HG03521 (cell line): ENCODE data around the gene TAB2.
"Not testable (repeated sequence)": the region's sequence is repeated elsewhere in the genome, so short reads cannot be mapped to it uniquely, and the experiment has no call there.

Experiments used
- ATAC-seq: cut with Tn5 transposase; IDR thresholded peaks from one replicate; pipeline ENCODE4 v1.9.1; 2021; ENCODE audit warnings: mild to moderate bottlenecking, moderate library complexity; ENCODE audit not compliant: unreplicated experiment

TAB2 gene

DNA sequence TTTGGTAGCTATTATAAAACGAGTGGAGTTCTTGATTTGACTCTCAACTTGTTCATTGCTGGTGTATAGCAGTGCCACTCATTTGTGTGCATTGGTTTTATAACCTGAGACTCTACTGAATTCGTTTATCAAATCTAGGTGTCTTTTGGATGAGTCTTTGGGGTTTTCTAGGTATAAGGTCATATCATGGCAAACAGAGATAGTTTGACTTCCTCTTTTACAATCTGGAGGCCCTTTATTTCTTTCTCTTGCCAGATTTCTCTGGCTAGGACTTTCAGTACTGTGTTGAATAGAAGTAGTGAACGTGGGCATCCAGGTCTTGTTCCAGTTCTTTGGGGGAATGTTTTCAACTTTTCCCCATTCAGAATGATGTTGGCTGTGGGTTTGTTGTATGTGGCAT, 121.3 kb downstream of the TAB2 start:
- no peak for ATAC-seq

DNA sequence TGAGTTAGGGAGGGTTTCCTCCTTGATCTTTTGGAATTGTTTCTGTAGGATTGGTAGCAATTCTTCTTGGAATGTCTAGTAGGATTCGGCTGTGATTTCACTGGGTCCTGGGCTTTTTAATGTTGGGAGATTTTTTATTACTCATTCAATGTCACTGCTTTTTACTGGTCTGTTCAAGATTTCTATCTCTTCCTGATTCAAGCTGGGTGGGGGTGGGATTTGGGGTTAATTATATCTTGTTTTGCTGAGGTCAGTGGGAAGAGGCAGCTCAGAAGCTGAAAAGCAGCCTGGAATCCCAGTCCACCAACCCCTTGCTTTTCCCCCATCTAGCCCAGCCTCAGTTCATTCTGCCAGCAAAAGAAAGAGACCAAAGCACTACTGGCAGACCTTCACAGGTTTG, 122.1 kb downstream of the TAB2 start:
- ATAC-seq, result no peak

DNA sequence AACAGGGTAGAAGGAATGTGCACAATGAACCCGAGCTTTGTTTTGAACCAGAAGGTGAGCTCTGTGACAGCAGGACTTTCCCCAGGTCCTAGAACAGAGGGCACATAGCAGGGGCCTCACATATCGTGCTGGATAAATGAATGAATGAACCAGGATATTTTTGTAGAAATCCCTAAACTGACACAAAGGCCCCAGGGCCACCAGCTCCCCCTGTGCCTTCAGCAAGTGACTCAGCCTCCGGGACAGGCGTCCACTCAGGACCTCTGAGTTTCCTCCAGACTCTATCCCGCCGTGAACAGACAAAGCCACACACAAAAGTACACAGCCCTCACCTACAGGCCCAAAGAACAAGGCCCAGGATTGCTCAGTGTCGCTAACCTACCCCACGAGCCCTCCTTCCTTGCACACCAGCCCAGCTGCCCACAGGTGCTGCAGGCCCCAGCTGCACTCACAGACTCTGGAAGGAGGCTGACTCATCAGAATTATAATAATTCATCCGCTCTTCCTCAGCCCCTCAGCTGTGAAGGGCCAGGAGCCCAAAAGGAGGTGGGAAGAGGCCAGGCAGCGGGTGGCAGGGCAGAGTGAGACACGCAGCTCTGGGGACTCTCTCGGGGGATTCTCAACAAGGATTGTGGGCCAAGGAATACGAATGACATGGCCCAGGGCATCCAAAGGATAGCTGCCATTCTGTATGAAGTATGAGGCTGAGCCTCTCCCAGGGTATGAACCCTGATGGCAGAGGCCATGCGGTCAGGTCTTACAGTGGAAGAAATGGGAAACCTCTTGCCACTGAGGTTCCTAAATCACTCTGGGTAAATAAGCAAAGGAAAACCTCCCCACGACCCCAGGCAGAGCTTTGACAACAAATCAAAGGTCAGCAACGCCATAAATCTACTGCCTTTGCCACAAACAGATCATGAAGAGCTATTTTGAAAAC, 123.5 kb downstream of the TAB2 start:
- ATAC-seq, result no peak

GRCh38 chr6:149441740-149442139, 124.2 kb downstream of the TAB2 start:
- no peak for ATAC-seq

DNA sequence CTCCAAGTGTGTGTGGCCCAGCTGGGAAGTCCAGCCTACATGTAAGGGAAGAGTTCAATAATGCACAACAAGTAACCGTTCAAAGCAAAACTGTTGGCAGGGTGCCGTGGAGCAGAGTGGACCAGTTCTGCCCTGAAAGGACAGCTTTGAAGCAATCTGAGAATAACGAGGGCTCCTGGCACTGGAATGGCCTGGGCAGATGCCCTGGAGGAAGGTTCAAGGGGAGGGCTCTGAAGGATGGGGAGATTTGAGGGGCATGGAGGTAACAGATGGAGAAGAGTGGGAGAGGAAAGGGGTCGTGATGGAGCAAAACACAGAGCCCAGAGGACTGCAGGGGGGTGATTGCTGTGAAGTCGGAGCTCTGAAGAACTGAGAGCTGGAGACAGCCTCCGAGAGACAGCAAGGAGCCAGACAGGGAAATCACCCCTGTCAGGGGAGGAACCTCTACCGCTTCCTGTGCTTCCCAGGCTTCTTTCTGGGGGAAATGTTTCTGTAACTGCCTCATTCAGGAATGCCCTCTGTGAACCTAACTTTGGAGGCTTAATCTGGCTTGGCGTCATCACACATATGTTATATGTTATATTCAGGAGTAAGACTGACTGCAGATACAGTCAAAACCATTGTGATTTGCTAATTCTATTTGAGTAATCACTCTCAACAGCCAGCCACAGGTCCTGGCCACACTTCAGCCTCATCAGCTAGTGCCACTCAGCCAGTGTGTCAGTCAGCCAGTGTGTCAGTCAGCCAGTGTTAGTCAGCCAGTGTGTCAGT, 126.1 kb downstream of the TAB2 start:
- no peak for ATAC-seq

- not testable (repeated sequence) for ATAC-seq
These were observed 127.0 kb downstream of the TAB2 start for GRCh38 chr6:149444360-149445094.

DNA sequence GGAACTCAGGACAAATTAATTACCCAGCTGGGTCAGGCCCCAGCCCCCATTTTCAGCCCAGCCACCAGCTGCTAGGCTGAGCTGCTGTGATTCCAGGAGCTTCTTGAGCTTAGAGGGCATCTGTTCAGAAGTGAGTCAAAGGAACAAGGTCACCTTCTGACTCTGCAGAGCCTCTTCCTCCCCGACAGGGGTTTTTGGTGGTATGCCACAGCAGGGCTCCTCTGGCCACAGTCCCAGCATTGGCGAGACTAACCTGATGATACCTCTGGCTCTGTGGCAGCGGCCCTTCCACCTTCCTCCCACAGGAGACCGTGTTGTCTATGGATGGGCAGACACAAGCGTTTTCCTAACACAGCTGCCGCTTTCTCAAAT, 127.6 kb downstream of the TAB2 start:
- no peak for ATAC-seq

GRCh38 chr6:149445573-149445972, 128.1 kb downstream of the TAB2 start:
- no peak for ATAC-seq

DNA sequence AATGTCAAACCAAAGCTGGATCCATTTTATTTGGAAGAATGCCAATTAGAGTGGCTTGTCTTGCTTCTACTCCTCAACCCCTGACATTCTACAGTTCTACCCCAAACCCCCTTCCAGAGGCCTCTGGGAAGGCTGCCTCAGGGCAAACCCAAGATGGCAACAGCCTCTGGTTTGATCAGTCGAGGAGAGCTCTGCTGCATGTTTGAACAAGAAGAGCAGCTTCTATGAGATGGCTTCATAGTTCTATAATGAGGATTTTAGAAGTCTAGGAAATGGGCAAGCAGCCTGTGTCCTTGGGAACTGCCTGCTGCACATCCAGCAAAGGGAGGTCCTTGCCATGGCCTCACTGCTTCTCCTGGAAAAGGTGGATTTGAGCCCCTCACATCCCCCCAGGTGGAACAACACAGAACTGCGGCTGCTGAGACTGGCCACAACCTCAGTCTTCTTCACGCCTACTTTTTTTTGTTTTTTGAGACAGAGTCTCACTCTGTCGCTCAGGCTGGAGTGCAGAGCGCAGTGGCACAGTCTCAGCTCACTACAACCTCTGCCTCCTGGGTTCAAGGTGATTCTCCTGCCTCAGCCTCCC, 129.4 kb downstream of the TAB2 start:
- no peak for ATAC-seq

DNA sequence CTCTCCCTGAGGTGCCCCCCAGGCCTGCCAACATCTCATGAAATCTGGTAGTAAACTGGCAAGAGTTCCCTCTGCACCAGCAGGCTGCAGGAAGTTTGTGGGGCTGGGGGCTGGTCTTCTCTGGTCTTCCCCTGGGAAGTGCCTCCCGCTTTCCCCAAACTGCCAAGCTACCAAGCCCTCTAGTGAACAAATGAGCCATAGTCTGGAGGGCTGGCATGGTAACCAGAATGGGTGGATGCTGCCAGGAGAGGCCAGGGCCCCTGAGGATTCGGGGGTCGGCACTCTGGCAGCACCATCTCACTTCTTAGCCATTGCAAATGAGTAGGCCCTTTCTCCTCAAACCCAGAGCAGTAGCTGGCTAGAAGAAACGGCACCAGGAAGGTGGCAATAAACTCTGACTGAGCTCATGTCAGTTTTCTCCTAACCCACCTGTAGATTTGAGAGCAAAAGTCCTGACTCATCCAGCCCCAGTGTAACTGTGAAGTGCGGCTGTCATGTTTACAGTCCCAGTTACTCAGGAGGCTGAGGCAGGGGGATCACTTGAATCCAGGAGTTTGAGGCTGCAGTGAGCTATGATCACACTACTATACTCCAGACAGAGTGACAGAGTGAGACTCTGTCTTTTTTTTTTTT, 131.4 kb downstream of the TAB2 start:
- ATAC-seq, result no peak

GRCh38 chr6:149449831-149450678, 132.5 kb downstream of the TAB2 start:
- no peak for ATAC-seq

DNA sequence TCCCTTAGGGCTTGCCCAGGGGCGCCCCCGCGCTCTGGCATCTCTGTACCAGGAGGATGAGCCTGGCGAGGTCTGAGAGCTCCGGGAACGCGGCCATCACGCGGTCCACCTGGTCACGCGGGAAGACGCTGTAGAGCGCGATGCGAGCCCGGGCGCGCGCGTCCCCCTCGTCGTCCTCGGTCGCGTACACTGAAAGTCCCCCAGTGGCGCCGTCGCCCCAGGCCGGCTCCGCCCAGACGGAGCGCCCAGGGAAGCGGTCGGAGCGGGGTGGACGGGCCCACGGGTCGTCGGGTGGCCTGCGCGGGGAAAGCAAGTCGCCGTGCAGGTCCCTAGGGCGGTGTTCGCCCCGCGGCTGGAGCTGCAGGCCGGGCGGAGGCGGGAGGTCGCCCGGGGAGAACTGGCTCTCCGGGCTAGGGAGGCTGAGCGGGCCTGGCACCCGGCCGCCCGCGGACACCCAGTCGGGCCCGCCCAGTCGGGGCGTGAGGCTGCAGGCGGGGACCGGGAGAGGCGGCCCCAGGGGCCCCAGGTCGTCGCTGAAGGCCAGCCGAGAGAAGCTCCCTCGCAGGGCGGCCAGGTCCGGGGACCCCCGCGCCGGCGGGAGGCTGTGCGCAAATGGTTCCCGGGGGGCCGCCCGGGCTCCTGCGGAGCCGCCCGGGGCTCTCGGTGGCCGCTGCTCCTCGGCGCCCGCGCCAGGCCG, 133.3 kb downstream of the TAB2 start:
- no peak for ATAC-seq

GRCh38 chr6:149451376-149452036, 134.0 kb downstream of the TAB2 start:
- ATAC-seq, result no peak

DNA sequence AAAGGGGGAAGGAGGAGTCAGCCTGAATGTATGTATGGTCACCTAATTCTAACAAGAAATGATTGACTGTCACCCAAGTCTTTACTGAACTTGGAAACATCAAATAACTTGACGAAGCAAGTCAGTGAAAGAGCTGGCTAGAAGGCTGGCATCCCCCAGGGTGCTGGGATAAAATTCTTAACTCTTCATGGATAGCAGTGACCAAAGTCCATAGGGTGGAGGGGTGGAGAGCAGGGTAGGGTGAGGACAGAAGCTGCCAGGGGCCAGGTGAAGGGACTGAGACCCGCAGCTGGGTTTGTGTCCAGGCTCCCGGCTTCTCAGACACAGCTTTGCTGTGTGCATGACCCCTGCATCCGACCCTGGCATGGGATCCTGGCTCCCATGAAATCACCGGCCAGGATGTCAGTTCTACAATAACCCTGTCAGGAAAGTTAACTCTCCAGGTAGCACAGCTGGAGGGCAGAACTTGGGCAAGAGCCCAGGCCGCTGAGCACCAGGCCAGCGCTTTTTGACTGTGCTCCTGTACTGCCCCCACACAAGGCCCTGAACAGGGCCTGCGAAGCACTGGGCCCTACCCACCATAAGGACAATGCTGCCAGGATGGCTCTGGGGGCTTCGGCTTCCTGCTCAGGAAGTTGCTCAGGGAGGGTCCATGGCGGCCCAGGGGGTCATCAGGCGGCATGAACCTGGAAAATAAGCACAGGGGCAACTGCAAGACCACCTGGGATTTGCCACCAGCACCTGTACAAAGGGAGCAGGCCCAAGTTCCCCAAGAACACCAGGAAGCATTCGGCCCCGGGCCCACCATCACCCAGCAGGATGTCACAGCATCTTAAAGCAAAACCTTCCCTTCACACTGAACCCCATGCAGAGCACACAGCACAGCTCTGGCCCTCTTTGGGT, 134.8 kb downstream of the TAB2 start:
- ATAC-seq, result no peak

- no peak for ATAC-seq
These were observed 136.3 kb downstream of the TAB2 start for GRCh38 chr6:149453597-149454345.

DNA sequence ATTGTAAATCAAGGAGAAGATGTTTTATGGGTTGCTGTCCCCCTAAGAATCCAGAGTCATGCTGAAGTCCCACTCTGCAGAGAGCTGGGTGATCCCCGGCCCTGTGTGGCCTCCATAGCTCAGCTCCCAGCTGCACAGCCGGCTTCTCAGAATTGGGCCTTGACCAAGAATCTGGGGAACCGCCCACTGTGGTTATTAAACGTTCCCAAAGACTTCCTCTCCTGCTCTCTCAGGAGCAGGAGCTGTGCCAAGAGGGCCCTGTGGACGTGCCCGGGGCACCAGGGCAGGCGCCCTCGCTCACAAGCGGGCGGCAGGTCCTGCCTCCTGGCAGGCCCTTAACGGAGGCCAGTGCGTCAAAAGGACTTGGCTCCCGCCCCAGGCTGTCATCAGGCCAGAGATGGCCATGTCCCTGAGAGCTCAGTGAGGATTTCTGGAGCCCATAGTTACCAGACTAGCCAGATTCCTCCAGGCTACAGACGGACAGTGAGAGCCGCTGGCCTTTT, 136.9 kb downstream of the TAB2 start:
- ATAC-seq, result no peak
